Thyroid gland (tissue), 4 donors: ENCODE measurements around the gene AGBL4.

Experiments
- CTCF ChIP-seq, 6 experiments: fragments of 200-600 bp in 3 of 6; fragments of 450-650 bp in 3 of 6; sonication (generic) in 3 of 6; IDR thresholded peaks; one replicate each; pipeline ENCODE4 v1.5.1; 2016 to 2019; ENCODE audit warnings: antibody characterized with exemption in 6 of 6, mild to moderate bottlenecking in 2 of 6, inconsistent platforms in 1 of 6, moderate library complexity in 1 of 6
- POLR2A ChIP-seq, 2 donors: fragments of 450-650 bp; IDR thresholded peaks; one replicate each; pipeline ENCODE4 v1.6.1; 2017; ENCODE audit warnings: antibody characterized with exemption in 2 of 2, mild to moderate bottlenecking in 2 of 2, moderate library complexity in 1 of 2

GRCh38 chr1:48743480-48743879 is 1280.3 kb downstream of the AGBL4 start:
- TF ChIP-seq CTCF (IDR thresholded peaks at IDR 0.05) (no peak), POLR2A (IDR thresholded peaks at IDR 0.05) (no peak)
